ENCODE data around the gene CLDN3. TPM values are rescaled to one million over a fixed set of nuclear protein-coding genes. Genes with fewer than 3 reads are reported as not detected.

Gene CLDN3
- total RNA-seq, 1 donor from 2014 or later = 0.60 TPM

DNA sequence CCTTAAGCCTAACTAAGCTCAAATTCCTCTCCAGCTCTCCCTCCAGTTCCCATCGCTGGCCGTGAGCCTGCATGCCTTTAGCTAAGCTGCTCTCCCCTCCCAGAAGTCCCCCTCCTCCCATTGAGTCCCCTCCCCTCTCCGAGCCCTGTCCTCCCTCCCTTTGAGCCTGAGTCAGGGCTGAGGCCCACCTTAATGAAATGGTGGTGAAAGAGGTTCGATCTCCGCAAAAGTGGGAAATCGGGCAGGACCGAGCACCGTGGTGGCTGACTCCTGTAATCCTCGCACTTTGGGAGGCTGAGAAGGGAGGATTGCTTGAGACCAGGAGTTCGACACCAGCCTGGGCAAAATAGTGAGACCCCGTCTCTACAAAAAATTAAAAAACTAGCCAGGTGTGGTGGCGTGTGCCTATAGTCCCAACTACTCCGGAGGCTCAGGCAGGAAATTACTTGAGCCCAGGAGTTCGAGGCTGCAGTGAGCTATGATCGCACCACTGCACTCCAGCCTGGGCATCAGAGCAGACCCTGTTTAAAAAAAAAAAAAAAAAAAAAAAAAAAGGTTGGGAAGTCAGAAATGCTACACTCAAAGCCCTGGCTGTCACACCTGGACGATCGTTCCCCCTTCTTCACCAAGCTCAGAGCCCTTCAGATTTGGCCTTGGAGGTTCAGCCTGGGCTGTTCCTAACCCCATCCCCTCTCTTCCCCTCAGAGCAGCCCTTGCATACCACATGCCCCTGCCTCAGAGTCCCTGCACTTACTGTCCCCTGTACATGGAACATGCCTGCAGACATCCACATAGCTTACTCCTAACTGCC is 995 bp upstream of the CLDN3 start:
- DNase-seq (ENCODE audit: low read depth in 2 of 2) = no peak

DNA sequence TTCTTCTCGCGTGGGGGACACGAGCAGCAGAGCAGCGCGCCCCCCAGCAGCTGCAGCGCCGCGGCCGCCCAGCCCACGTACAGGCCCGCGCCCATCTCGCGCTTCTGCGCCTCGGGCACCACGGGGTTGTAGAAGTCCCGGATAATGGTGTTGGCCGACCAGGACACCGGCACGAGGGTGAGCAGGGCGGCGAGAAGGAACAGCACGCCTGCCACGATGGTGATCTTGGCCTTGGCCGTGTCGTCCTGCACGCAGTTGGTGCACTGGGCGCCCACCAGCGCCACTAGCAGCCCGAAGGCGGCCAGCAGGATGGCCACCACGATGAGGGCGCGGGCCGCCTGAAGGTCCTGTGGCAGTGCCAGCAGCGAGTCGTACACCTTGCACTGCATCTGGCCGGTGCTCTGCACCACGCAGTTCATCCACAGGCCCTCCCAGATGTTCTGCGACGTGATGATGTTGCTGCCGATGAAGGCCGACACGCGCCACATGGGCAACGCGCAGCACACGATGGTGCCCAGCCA is 529 bp downstream of the CLDN3 start:
- peak in 1 of 2 donors; percentile 25 for DNase-seq (ENCODE audit: low read depth in 2 of 2)

DNA sequence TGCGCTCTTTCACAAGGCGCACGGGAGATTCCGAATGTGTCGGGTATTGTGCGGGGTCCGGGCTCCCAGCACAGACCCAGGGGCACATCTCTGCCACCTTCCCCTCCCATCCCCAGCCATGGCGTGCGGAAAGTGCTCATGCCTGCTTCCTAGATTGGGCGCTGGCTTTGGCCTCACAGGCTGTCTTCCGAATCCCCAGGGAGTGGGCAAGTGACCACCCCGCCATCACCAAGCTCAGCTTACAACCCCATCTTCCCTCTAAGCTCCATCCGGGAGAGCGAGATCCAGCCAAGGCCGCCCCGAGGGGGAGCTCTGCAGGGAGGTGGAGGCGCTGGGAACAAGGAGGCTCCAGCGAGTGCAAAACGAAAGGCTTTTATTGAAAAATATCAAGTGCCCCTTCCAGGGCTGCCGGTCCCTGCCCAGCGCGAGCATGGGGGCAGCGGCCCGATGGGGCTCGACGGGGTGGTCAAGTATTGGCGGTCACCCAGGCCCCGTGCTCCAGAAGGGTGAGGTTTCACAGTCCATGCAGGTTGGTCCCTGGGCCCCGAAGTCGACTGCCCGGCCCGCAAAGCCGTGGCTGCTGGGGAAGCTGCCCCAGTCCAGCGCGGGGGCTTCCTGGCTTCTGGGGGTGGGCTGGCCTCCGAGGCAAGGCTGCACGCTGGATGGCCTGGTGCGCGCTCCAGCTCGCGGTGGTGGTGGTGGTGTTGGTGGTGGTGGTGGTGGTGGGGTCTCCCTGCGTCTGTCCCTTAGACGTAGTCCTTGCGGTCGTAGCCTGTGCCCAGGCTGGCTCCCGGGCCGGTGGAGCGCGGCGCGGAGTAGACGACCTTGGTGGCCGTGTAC is 1.2 kb downstream of the CLDN3 start:
- DNase-seq (ENCODE audit: low read depth in 2 of 2) = peak in 1 of 2 donors; percentile 16

DNA sequence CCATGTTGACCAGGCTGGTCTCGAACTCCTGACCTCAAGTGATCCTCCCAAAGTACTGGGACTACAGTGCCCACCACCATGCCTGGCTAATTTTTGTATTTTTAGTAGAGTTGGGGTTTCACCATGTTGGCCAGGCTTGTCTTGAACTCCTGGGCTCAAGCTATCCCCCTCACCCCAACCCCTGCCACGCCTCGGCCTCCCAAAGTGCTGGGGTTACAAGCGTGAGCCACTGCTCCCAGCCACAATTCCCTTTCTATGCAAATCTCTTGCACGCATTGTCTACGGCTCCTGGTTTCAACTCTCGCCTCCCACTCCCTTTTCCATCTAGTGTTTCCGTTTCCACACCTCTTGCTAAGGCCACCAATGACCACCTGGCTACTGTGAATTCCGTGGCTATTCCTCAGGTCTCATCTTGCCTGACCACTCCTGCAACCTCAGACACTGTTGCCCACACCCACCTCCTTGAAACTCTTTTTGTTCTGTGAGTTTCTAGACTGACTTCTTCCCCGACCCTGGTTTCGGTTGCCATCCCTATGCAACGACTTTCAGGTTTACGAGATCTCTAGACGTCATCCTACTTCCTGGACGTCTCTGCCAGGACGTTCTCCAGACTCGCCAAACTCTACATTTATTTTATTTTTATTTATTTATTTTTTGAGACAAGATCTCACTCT is 3.4 kb downstream of the CLDN3 start:
- DNase-seq (ENCODE audit: low read depth in 2 of 2) = no peak

DNA sequence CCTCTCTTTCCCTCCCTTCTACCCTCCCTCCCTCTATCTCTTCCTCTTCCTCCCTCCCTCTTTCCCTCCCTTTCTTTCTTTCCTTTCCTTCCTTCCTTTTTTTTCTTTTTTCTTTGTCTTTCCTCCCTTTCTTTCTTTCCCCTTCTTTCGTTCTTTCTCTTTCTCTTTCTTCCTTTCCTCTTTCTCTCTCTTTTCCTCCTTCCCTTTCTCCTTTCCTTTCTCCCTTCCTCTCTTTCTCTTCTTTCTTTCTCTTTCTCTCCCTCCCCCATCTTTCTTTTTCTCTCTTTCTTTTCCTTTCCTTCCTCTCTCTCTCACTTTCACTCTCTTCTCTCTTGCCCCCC is 7.4 kb downstream of the CLDN3 start:
- DNase-seq (ENCODE audit: low read depth in 2 of 2) = no peak

DNA sequence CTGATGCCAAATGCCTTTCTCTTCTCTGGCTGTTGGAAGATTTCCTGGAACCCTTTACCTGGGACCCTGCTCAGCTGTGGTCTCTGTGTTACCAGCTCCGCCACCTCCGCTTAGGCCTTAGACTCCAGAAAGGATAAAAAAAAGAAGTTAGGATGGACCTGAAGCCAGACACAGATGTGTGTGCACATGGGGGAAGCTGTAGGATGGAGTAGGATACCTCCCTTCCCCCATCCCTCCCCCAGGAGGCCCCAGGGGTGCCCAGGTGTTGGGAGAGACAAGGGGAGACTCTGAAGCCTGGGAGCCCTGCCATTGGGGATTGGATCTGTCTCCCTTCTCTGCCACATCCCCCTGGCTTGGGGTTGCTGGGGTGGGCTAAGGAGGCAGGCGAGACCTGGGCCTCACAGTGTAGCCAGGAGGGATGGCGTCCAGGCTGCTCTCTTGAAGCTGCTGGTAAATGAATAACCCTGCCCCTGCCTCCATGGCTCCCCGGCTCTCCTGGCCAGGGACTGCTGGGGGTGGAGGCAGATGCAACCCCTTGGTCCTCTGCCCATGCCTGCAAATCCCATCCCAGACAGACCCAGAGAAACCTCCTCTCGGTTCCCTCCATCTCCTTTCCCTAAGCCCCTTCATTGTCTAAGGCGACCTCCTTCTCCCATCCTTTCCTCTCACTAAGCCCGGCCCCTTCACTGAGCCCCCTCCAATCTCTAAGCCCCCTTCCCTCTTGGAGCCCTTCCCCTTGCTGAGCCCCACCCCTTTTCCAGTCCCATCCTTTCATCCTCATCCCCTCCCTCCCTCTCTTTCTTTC is 8.0 kb downstream of the CLDN3 start:
- no peak for DNase-seq (ENCODE audit: low read depth in 2 of 2)

DNA sequence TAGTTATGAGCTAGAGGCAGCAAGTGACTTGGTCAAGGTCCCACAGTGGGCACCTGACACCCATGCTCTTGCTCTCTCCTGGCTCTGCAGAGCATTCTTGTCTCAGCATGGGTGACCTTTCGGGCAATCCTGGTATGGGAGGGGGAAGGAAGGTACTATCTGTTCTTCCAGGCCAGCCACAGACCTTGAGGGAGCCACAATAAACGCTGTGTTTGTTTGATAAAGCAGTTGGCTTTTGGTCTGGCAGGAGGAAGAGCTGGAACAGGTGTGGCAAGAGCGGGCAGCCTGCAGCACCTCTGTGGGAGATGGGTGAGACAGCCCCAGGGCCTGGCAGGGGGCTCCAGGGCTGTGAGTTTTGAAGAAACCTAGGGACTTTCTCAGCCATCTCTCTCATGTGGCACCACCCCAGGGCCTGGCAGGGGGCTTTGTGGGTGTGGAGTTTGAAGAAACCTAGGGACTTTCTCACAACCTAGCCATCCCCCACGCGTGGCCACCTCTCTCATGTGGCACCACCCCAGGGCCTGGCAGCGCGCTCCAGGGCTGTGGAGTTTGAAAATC is 11.4 kb downstream of the CLDN3 start:
- DNase-seq (ENCODE audit: low read depth in 2 of 2) = no peak

DNA sequence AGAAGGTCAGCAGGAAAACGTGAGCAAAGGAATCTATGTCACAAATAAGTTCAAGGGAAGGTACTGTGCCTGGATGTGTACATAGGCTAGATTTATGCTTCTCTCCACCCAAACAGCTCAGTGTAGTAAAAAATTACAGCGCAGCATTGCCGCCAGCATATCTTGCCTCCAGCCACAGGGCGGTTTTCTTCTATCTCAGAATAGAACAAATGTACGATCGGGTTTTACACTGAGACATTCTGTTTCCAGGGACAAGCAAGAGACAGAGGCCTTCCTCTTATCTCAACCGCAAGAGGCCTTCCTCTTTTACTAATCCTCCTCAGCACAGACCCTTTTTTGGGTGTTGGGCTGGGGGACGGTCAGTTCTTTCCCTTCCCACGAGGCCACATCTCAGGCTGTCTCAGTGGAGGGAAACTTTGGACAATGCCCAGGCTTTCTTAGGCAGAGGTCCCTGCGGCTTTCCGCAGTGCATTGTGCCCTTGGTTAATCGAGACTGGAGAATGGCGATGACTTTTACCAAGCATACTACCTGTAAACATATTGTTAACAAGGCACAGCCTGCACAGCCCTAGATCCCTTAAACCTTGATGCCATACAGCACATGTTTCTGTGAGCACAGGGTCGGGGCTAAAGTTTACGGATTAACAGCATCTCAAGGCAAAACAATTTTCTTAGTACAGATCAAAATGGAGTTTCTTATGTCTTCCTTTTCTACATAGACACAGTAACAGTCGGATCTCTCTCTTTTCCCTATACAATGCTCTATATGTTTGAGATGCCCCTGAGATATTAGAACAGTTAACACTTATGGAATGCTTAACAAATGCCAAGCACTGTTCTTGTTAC is 19.9 kb downstream of the CLDN3 start:
- no peak for DNase-seq (ENCODE audit: low read depth in 2 of 2)

DNA sequence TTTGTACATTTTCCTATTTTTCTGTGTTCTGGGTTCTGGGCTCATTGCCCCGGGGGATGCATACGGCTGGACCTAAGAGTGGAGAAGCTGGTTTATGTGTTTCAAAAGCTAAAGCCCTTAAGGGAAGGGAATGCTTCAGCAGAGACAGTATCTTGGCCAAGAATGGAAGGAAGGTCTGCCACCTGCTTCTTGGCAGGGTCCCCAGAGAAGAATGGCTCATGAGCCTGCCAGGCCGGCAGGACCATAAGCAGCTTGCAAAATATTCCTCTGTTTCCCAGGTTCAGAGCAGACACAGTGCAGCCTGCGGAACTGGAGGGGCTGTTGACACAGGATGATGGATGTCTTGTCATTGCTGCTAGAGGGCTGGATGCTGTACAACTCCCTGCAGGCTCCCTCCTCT is 23.7 kb downstream of the CLDN3 start:
- no peak for DNase-seq (ENCODE audit: low read depth in 2 of 2)

DNA sequence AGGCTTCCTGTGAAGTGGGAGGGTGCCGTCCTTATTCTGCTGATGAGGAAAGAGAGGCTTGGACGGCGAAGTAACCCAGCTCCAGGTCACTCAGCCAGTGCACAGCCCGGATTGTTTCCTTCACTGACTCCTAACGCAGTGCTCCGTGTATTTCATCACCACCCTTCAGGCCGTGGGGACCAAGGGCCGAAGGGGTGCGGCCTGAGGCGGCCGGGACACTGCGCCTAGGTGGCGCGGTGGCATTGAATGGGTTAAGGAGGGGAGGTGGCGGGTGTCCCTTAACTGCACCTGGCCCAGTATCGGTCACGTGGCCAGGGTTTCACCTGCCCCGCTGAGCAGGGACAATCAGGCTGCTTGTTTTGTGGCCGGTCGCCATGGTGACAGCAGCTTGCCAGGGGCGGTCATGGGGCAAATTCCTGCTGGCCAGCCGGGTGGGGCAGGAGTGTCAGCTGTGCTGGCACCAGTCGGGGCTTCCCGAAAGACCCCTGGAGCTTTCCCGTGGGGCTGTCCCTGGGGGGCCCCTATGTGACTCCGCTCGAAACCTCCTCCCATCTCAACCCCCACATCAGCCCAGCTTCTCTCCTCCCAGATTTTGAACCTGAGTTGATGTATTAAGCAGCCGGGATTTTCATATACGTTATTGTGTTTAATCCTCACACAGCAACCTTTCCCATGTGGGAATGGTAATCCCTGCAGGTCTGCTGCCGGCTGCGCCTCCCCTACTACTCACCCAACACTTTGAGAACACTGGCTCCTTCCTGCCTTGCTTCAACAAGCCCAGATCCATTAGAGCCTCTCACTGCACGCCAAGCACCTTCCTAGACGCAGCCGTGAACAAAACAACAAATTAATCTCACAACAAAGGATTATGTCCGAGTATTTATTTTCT is 27.1 kb downstream of the CLDN3 start:
- DNase-seq (ENCODE audit: low read depth in 2 of 2) = peak; percentile 16 to 87

DNA sequence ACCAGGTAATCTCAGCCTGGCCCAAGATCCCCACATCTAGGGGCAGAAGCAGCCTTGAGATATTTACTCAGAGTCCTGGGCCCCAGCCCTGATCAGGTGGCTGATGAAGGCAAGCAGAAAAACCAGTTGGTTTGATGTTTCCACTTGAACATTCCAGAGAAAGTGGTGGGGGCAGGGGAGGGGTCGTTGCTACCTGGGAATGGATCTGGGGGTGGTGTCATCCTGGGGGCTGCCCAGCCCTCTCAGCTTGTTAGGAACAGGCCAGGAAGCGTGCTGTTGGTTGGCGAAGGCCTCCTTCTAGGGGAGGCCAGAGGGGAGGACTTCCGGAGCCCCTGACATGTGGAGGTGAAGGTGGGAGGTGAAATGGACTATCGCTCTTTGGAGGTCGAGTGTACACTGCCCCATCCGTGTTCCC is 27.7 kb downstream of the CLDN3 start:
- DNase-seq (ENCODE audit: low read depth in 2 of 2) = no peak

DNA sequence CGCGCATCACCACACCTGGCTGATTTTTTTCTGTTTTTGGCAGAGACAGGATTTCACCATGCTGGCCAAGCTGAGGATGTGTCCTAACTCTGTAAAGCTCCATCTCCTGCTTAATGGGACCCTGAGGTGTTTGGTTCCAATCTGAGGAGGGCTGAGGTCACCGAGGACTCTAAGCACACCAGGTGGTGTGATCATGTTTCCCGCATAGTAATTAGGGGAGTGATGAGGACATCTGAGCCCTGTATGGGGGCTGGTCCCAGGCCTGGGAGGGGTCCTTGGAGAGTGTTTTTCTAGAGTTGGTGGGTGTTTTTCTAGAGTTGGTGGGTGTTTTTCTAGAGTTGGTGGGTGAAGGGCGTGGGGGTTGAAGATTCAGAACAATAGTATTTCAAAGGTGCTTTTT is 28.5 kb downstream of the CLDN3 start:
- no peak for DNase-seq (ENCODE audit: low read depth in 2 of 2)

DNA sequence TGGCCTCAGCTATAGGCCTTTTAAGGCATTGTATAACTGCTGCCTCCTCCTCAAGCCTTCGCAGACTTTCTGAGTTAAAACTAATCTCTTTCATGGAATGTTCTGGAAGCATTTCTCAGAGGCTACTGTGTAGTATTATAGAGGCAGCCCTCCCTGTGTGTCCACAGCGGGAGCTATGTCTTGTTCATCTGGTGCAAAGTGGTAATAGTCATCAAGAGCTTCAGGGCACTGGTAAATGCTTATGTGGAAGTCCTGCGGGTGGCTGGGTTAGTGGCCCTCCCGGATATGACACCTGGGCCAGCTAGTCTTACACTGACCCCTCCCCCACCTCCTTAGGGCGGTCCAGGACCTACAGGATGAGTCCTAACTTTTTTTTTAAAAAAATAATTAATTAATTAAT is 29.3 kb downstream of the CLDN3 start:
- DNase-seq (ENCODE audit: low read depth in 2 of 2) = no peak

DNA sequence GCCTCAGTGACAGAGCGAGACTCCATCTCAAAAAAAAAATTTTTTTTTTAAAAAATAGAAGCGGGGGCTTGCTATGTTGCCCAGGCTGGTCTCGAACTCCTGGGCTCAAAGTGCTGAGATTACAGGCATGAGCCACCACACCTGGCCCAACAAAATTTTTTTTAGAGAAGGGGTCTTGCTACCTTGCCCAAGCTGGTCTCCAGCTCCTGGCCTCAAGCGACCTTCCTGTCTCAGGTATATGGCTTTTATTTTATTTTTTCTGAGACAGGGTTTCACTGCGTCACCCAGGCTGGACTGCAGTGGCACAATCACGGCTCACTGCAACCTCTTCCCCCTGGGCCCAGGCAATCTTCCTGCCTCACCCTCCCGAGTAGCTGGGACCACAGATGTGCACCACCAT is 29.9 kb downstream of the CLDN3 start:
- DNase-seq (ENCODE audit: low read depth in 2 of 2) = no peak

DNA sequence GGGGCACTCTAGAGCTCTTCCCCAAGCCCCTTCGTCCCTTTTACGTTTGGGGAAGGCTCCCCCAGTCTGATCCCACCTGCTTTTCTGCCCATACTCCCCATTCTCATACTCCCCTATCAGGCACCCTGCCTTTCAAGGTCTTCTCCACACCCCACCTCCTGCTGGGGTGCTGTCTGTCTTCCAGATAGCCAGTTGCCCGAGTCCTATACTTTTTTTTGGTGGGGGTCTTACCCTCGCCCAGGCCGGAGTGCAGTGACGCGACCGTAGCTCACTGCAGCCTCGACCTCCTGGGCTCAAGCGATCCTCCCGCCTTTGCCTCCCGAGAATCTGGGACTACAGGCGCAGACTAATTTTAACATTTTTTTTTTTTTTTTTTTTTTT is 30.7 kb downstream of the CLDN3 start:
- DNase-seq (ENCODE audit: low read depth in 2 of 2) = no peak

DNA sequence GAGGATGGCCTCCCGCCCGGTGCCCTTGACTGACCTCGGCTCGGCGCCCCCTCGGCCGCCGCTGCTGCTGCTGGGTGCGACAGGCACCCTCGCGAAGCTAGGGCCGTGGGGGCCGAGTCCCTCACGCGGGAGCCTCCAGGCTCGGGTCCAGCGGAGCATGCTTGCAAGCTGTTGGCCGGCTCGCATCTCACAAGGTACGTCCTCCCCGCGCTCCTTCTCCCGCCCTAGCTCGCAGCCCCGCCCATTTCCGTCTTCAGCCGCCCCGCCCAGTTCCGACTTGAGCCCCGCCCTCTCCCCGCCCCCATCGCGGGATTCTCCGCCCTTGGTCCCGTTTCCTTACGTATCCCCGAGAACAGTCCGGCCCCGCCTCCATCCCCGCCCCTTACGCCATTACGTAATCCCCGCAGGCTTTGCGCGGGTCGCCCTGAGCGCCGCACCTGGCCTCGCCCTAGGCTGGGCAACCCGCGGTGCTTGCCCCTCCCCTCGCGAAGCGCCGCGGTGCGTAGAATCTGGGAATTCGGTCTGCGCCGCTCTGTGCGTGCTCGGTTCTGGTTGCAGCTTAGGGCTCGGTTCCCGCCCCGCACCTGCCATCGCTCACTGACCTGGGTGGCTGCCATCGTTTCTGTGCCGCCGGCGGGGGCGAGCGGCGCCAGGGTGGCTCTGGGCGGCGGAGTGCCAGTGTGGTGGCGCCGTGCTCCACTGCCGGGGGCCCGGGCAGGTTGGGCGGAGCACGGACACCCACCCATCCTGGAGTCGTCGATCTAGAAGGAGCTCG is 31.3 kb downstream of the CLDN3 start, which contains the start of gene ABHD11:
Gene ABHD11 (minus strand): TSS at position 191 of the 775 bp plus-strand sequence. CDS start 32 bp downstream, at position 159.
- DNase-seq (ENCODE audit: low read depth in 2 of 2) = peak; percentile 96 to 97

DNA sequence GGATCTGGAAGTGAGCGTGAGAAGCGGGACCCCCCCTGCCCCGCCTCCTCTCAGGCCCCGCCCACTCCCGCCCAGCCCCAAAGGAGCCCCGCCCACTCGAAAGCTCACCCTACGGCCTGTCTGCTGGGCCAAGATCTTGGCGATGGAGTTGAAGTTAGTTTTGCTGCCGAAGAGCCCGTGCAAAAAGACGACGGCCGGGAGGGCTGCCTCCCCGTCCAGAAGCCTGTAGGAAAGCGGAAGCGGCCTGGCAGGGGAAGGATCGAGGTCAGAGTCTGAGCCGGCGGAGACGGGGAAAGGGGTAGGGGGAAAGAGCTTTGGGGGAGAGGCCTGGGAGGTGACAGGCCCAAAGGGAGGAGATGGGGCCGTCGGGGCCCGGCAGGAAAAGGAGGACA is 31.9 kb downstream of the CLDN3 start:
- peak; percentile 41 to 48 for DNase-seq (ENCODE audit: low read depth in 2 of 2)
